HepG2 (cell line): ENCODE data around the gene MCRIP2. TPM values are rescaled to one million over a fixed set of nuclear protein-coding genes. Genes with fewer than 3 reads are reported as not detected.
A peak's percentile ranks its signal among the peaks of the same experiment; 100 is the strongest.

Source experiments
- BCL6 ChIP-seq: IDR thresholded peaks from 2 replicates; pipeline ENCODE4 v1.6.1; 2016; ENCODE audit warnings: missing genetic modification reagents, missing compliant biosample characterization
- GFI1 ChIP-seq: sonication (generic); formaldehyde crosslinking; IDR thresholded peaks from 2 replicates; pipeline ENCODE4 v1.5.0; 2020; ENCODE audit warnings: missing genetic modification reagents, mild to moderate bottlenecking, borderline replicate concordance
- IRX3 ChIP-seq: sonication (generic); formaldehyde crosslinking; IDR thresholded peaks from 2 replicates; pipeline ENCODE4 v1.8.1; 2023; ENCODE audit warnings: mild to moderate bottlenecking, low read depth, missing genetic modification reagents, borderline replicate concordance
- KAT8 ChIP-seq: IDR thresholded peaks from 2 replicates; pipeline ENCODE4 v1.6.1; 2016; ENCODE audit warnings: missing genetic modification reagents, missing compliant biosample characterization
- KDM5A ChIP-seq: fragments of 200-600 bp; sonication (generic); IDR thresholded peaks from 2 replicates; pipeline ENCODE4 v1.7.0; 2018; ENCODE audit warnings: antibody characterized with exemption, mild to moderate bottlenecking, low read length, borderline replicate concordance
- NFATC3 ChIP-seq: sonication (generic); formaldehyde crosslinking; IDR thresholded peaks from 2 replicates; pipeline ENCODE4 v1.5.1; 2020; ENCODE audit warnings: mild to moderate bottlenecking, missing genetic modification reagents
- PAWR ChIP-seq: sonication (generic); formaldehyde crosslinking; IDR thresholded peaks from 2 replicates; pipeline ENCODE4 v1.4.0; 2020; ENCODE audit warnings: missing genetic modification reagents, mild to moderate bottlenecking, borderline replicate concordance
- RAD51 ChIP-seq: fragments of 450-650 bp; IDR thresholded peaks from 2 replicates; pipeline ENCODE4 v1.6.1; 2016; ENCODE audit warnings: borderline replicate concordance
- ZFP82 ChIP-seq: sonication (generic); formaldehyde crosslinking; IDR thresholded peaks from 2 replicates; pipeline ENCODE4 v1.5.1; 2020; ENCODE audit warnings: mild to moderate bottlenecking, missing genetic modification reagents, borderline replicate concordance
- ZNF12 ChIP-seq: sonication (generic); formaldehyde crosslinking; IDR thresholded peaks from 2 replicates; pipeline ENCODE4 v1.5.0; 2020; ENCODE audit warnings: missing genetic modification reagents
- ZNF432 ChIP-seq: sonication (generic); formaldehyde crosslinking; IDR thresholded peaks from 2 replicates; pipeline ENCODE4 v1.5.0; 2020; ENCODE audit warnings: missing genetic modification reagents, mild to moderate bottlenecking, borderline replicate concordance
- ZNF724P ChIP-seq: sonication (generic); formaldehyde crosslinking; IDR thresholded peaks from 2 replicates; pipeline ENCODE4 v1.8.0; 2022; ENCODE audit warnings: missing genetic modification reagents, borderline replicate concordance
- ZSCAN12 ChIP-seq: sonication (generic); formaldehyde crosslinking; IDR thresholded peaks from 2 replicates; pipeline ENCODE4 v1.9.0; 2021; ENCODE audit warnings: mild to moderate bottlenecking, missing genetic modification reagents
- polyA plus RNA-seq, 8 experiments: library from polyadenylated mRNA; depleted of rRNA in 3 of 8; stranded (reverse) in 7 of 8; unstranded in 1 of 8; fragments of >200 nt; fragmentation: Illumina TruSeq in 4 of 8; extraction: Trizol in 4 of 8; gene quantifications; 2 replicates each; pipeline versions ENCODE4 v1.2.1 to v1.2.3, GENCODE V29; 2011 to 2016; ENCODE audit warnings: low read depth in 4 of 8, missing spikeins in 1 of 8, mixed read lengths in 1 of 8; ENCODE audit not compliant: insufficient read depth in 1 of 8
- total RNA-seq, 5 experiments: library from RNA; depleted of rRNA; stranded (reverse); fragments of >200 nt; fragmentation: Illumina TruSeq; extraction: Trizol; gene quantifications; 2 replicates each; pipeline ENCODE4 v1.2.3, GENCODE V29; 2016; ENCODE audit warnings: low read depth in 1 of 5
- TF ChIP-seq, protein P1 (sequence below), 2 experiments: fragments of 450-650 bp in 1 of 2; sonication (generic) in 1 of 2; formaldehyde crosslinking in 1 of 2; IDR thresholded peaks; 2 replicates each; pipeline versions ENCODE4 v1.6.1 to v1.8.0; 2016 to 2022; ENCODE audit warnings: antibody characterized with exemption in 1 of 2, mild to moderate bottlenecking in 1 of 2, missing genetic modification reagents in 1 of 2
- TF ChIP-seq, protein P2 (sequence below): sonication (generic); formaldehyde crosslinking; IDR thresholded peaks from 2 replicates; pipeline ENCODE4 v1.5.1; 2020; ENCODE audit warnings: missing genetic modification reagents, mild to moderate bottlenecking, borderline replicate concordance
- TF ChIP-seq, protein P3 (sequence below): sonication (generic); formaldehyde crosslinking; IDR thresholded peaks from 2 replicates; pipeline ENCODE4 v1.4.0; 2020; ENCODE audit warnings: missing genetic modification reagents

MCRIP2 gene
- total and polyA plus RNA-seq, 2 of the 13 experiments (the other 11 are each of a cell fraction or from before 2014, with no cell fraction given) = 39.6 to 76.7 TPM

DNA sequence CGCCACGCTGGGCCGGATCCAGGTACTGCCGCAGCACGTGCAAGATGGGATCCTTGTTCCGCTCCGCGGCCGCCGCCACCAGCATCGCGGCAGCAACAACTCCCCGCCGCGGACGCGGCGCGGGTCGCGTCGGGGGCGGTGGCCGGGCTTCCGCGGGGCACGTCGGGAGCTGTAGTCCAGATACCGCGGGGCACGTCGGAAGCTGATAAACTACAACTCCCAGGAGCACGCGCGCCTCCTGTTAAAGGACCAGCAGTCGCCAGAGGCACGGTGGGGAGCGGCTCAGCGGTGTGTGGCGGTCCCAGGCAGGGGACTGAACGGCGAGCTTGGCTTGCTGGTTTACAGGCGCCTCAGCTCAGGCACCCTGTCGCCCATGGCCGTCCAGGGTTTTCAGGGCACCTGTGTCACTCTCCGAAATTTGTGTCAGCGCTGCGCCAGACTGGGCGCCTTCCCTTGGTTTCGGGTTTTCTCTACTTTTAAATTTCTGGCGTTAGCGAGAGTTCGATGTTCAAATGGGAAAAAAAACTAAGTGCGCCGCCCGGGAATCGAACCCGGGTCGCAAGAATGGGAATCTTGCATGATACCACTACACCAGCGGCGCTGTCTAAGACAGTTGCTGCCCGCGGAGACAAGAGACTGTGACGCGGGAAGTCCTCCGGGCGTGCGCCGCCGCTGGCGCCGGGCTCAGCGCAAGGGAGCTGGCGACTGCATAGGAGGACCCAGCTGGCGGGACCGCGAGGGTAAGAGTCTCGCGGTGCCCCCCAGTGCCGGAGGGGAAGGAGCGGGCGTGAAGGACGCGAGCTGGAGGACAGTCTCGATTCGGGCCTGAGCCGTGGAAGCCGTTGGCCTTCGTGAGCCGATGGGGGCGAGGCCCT is 5.2 kb upstream of the MCRIP2 start, which contains the start of gene METTL26 (continued):
- TF ChIP-seq, protein P1, sequence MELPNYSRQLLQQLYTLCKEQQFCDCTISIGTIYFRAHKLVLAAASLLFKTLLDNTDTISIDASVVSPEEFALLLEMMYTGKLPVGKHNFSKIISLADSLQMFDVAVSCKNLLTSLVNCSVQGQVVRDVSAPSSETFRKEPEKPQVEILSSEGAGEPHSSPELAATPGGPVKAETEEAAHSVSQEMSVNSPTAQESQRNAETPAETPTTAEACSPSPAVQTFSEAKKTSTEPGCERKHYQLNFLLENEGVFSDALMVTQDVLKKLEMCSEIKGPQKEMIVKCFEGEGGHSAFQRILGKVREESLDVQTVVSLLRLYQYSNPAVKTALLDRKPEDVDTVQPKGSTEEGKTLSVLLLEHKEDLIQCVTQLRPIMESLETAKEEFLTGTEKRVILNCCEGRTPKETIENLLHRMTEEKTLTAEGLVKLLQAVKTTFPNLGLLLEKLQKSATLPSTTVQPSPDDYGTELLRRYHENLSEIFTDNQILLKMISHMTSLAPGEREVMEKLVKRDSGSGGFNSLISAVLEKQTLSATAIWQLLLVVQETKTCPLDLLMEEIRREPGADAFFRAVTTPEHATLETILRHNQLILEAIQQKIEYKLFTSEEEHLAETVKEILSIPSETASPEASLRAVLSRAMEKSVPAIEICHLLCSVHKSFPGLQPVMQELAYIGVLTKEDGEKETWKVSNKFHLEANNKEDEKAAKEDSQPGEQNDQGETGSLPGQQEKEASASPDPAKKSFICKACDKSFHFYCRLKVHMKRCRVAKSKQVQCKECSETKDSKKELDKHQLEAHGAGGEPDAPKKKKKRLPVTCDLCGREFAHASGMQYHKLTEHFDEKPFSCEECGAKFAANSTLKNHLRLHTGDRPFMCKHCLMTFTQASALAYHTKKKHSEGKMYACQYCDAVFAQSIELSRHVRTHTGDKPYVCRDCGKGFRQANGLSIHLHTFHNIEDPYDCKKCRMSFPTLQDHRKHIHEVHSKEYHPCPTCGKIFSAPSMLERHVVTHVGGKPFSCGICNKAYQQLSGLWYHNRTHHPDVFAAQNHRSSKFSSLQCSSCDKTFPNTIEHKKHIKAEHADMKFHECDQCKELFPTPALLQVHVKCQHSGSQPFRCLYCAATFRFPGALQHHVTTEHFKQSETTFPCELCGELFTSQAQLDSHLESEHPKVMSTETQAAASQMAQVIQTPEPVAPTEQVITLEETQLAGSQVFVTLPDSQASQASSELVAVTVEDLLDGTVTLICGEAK (IDR thresholded peaks at IDR 0.05) = no peak
- TF ChIP-seq, protein P1 (CRISPR knock-in tag; IDR thresholded peaks at IDR 0.05) = peak; percentile 2; the same call in 1 of the 2 replicates
- TF ChIP-seq IRX3 (CRISPR knock-in tag) = peak; percentile 78; the same call in 1 of the 2 replicates
- TF ChIP-seq KDM5A = peak; percentile 30; the same call in 1 of the 2 replicates
- TF ChIP-seq ZNF432 (CRISPR knock-in tag) = peak; percentile 20; the same call in 1 of the 2 replicates
- TF ChIP-seq ZNF12 = peak; percentile 15; the same call in 1 of the 2 replicates
- TF ChIP-seq, protein P2, sequence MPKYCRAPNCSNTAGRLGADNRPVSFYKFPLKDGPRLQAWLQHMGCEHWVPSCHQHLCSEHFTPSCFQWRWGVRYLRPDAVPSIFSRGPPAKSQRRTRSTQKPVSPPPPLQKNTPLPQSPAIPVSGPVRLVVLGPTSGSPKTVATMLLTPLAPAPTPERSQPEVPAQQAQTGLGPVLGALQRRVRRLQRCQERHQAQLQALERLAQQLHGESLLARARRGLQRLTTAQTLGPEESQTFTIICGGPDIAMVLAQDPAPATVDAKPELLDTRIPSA = peak; percentile 38; the same call in 1 of the 2 replicates
- TF ChIP-seq KAT8 (CRISPR knock-in tag) = no peak
- peak; percentile 78; the same call in 1 of the 2 replicates for TF ChIP-seq ZFP82 (CRISPR knock-in tag)
- peak; percentile 70; the same call in 1 of the 2 replicates for TF ChIP-seq GFI1 (CRISPR knock-in tag)
- peak; percentile 35 for TF ChIP-seq BCL6 (CRISPR knock-in tag)
- no peak for TF ChIP-seq RAD51
- no peak; the same call in 1 of the 2 replicates for TF ChIP-seq ZSCAN12 (CRISPR knock-in tag)
- 0 out of 2 replicates have a peak, but pooled peaks have one; percentile 78 for TF ChIP-seq NFATC3 (CRISPR knock-in tag)
- TF ChIP-seq, protein P3, sequence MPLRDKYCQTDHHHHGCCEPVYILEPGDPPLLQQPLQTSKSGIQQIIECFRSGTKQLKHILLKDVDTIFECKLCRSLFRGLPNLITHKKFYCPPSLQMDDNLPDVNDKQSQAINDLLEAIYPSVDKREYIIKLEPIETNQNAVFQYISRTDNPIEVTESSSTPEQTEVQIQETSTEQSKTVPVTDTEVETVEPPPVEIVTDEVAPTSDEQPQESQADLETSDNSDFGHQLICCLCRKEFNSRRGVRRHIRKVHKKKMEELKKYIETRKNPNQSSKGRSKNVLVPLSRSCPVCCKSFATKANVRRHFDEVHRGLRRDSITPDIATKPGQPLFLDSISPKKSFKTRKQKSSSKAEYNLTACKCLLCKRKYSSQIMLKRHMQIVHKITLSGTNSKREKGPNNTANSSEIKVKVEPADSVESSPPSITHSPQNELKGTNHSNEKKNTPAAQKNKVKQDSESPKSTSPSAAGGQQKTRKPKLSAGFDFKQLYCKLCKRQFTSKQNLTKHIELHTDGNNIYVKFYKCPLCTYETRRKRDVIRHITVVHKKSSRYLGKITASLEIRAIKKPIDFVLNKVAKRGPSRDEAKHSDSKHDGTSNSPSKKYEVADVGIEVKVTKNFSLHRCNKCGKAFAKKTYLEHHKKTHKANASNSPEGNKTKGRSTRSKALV (CRISPR knock-in tag) = peak; percentile 61; the same call in 1 of the 2 replicates
- TF ChIP-seq PAWR = no peak
- peak; percentile 93 for TF ChIP-seq ZNF724P (CRISPR knock-in tag)
